H9 (cell line): Measurements from ENCODE around the gene FNIP1. TPM values are rescaled to one million over a fixed set of nuclear protein-coding genes. Genes with fewer than 3 reads are reported as not detected.

Source experiments
- DNase-seq: peaks from one replicate; pipeline ENCODE4 v3.0.0-alpha.2; 2017
- H2AFZ ChIP-seq: one replicate; pipeline ENCODE4 v1.6.1; 2013; ENCODE audit warnings: mild to moderate bottlenecking, low read length, control low read depth, moderate library complexity
- H2AK5ac ChIP-seq: 2 replicates; pipeline ENCODE4 v1.6.1; 2013; ENCODE audit warnings: low read length, control low read depth, mixed read lengths; ENCODE audit not compliant: insufficient read length
- H2BK120ac ChIP-seq: one replicate; pipeline ENCODE4 v1.6.1; 2013; ENCODE audit warnings: low read depth, mild to moderate bottlenecking, low read length, control low read depth, inconsistent platforms; ENCODE audit not compliant: poor library complexity, severe bottlenecking
- H2BK12ac ChIP-seq: 2 replicates; pipeline ENCODE4 v1.6.1; 2013; ENCODE audit warnings: low read length, control low read depth, mixed read lengths, low read depth; ENCODE audit not compliant: insufficient read length
- H2BK15ac ChIP-seq: 2 replicates; pipeline ENCODE4 v1.6.1; 2013; ENCODE audit warnings: low read depth, low read length, control low read depth
- H2BK20ac ChIP-seq: one replicate; pipeline ENCODE4 v1.6.1; 2013; ENCODE audit warnings: low read depth, mild to moderate bottlenecking, low read length, control low read depth, inconsistent platforms; ENCODE audit not compliant: poor library complexity, severe bottlenecking
- H2BK5ac ChIP-seq: 2 replicates; pipeline ENCODE4 v1.6.1; 2013; ENCODE audit warnings: low read length, control low read depth, mixed read lengths; ENCODE audit not compliant: insufficient read length
- H3K14ac ChIP-seq: 2 replicates; pipeline ENCODE4 v1.6.1; 2013; ENCODE audit warnings: low read length, control low read depth; ENCODE audit not compliant: insufficient read depth
- H3K18ac ChIP-seq: 2 replicates; pipeline ENCODE4 v1.6.1; 2013; ENCODE audit warnings: low read depth, mild to moderate bottlenecking, mixed read lengths, low read length, control low read depth; ENCODE audit not compliant: insufficient read length
- H3K23ac ChIP-seq: 2 replicates; pipeline ENCODE4 v1.6.1; 2013; ENCODE audit warnings: low read length, control low read depth, mixed read lengths, low read depth; ENCODE audit not compliant: insufficient read length
- H3K23me2 ChIP-seq: 2 replicates; pipeline ENCODE4 v1.6.1; 2013; ENCODE audit warnings: low read depth, mild to moderate bottlenecking, mixed read lengths, low read length, control low read depth; ENCODE audit not compliant: insufficient read length, poor library complexity, severe bottlenecking
- H3K27ac ChIP-seq: 2 replicates; pipeline ENCODE4 v1.5.1; 2013; ENCODE audit warnings: low read length, control low read depth, mixed read lengths, low read depth; ENCODE audit not compliant: insufficient read length
- H3K27me3 ChIP-seq: 2 replicates; pipeline ENCODE4 v1.6.1; 2013; ENCODE audit warnings: low read length, control low read depth, inconsistent platforms; ENCODE audit not compliant: insufficient read depth
- H3K4ac ChIP-seq: 2 replicates; pipeline ENCODE4 v1.6.1; 2013; ENCODE audit warnings: low read depth, mild to moderate bottlenecking, control low read depth, inconsistent platforms, low read length, moderate library complexity
- H3K4me1 ChIP-seq: 2 replicates; pipeline ENCODE4 v1.6.1; 2013; ENCODE audit warnings: low read length, control low read depth, inconsistent platforms; ENCODE audit not compliant: insufficient read depth
- H3K4me2 ChIP-seq: 2 replicates; pipeline ENCODE4 v1.6.1; 2013; ENCODE audit warnings: low read length, control low read depth, mixed read lengths; ENCODE audit not compliant: insufficient read length, insufficient read depth
- H3K56ac ChIP-seq: 2 replicates; pipeline ENCODE4 v1.6.1; 2013; ENCODE audit warnings: low read depth, mild to moderate bottlenecking, mixed read lengths, low read length, control low read depth; ENCODE audit not compliant: insufficient read length
- H3K79me1 ChIP-seq: 2 replicates; pipeline ENCODE4 v1.6.1; 2013; ENCODE audit warnings: low read depth, mild to moderate bottlenecking, moderate library complexity, low read length, control low read depth, inconsistent platforms; ENCODE audit not compliant: insufficient read depth, poor library complexity, severe bottlenecking
- H3K79me2 ChIP-seq: 2 replicates; pipeline ENCODE4 v1.6.1; 2013; ENCODE audit warnings: low read length, control low read depth, inconsistent platforms; ENCODE audit not compliant: insufficient read depth
- H3K9ac ChIP-seq: 2 replicates; pipeline ENCODE4 v1.6.1; 2013; ENCODE audit warnings: low read length, control low read depth, mixed read lengths; ENCODE audit not compliant: insufficient read length; ENCODE audit errors: extremely low read depth
- H3K9me3 ChIP-seq: one replicate; pipeline ENCODE4 v1.6.1; 2013; ENCODE audit warnings: low read depth, low read length, inconsistent platforms; ENCODE audit not compliant: control insufficient read depth
- H3T11ph ChIP-seq: one replicate; pipeline ENCODE4 v1.6.1; 2013; ENCODE audit warnings: mild to moderate bottlenecking, low read length, control low read depth, inconsistent platforms
- H4K20me1 ChIP-seq: one replicate; pipeline ENCODE4 v1.6.1; 2013; ENCODE audit not compliant: control insufficient read depth, insufficient read length, insufficient read depth
- H4K5ac ChIP-seq: 2 replicates; pipeline ENCODE4 v1.6.1; 2013; ENCODE audit warnings: low read depth, mild to moderate bottlenecking, mixed read lengths, low read length, control low read depth; ENCODE audit not compliant: insufficient read length
- H4K8ac ChIP-seq: replicated peaks from 2 replicates; pipeline ENCODE4 v1.6.1; 2013; ENCODE audit warnings: low read length, control low read depth, mixed read lengths, low read depth; ENCODE audit not compliant: insufficient read length
- H4K91ac ChIP-seq: 2 replicates; pipeline ENCODE4 v1.6.1; 2013; ENCODE audit warnings: low read depth, mild to moderate bottlenecking, moderate library complexity, mixed read lengths, low read length, control low read depth; ENCODE audit not compliant: insufficient read length
- H3K27ac Mint-ChIP-seq, 3 experiments: 2 replicates in 2 of 3; 3 replicates in 1 of 3; pipeline ENCODE4 v1.8.0; 2020 to 2021; ENCODE audit warnings: mixed read lengths in 3 of 3, mild to moderate bottlenecking in 1 of 3, moderate library complexity in 1 of 3
- H3K27me3 Mint-ChIP-seq: 2 replicates; pipeline ENCODE4 v1.8.0; 2021; ENCODE audit warnings: low read depth, mild to moderate bottlenecking, moderate library complexity, mixed read lengths
- H3K36me3 Mint-ChIP-seq, 3 experiments: 2 replicates in 2 of 3; 3 replicates in 1 of 3; pipeline ENCODE4 v1.8.0; 2020 to 2021; ENCODE audit warnings: low read depth in 3 of 3, mixed read lengths in 3 of 3; ENCODE audit not compliant: insufficient read depth in 1 of 3
- H3K4me1 Mint-ChIP-seq, 2 experiments: 2 replicates each; pipeline ENCODE4 v1.8.0; 2020; ENCODE audit warnings: mixed read lengths in 2 of 2
- H3K4me3 Mint-ChIP-seq, 2 experiments: 2 replicates in 1 of 2; 3 replicates in 1 of 2; pipeline ENCODE4 v1.8.0; 2020 to 2021; ENCODE audit warnings: mild to moderate bottlenecking in 2 of 2, mixed read lengths in 2 of 2, moderate library complexity in 1 of 2
- H3K9me3 Mint-ChIP-seq, 2 experiments: 2 replicates in 1 of 2; 3 replicates in 1 of 2; pipeline ENCODE4 v1.8.0; 2020; ENCODE audit warnings: mild to moderate bottlenecking in 2 of 2, mixed read lengths in 2 of 2, moderate library complexity in 1 of 2
- WGBS: extraction: QIAGEN DNeasy Blood & Tissue Kit; methylation state at CpG from one replicate; pipeline ENCODE4 v1.1.7; 2013; ENCODE audit warnings: missing lambda C conversion rate, low lambda C conversion rate, mixed read lengths; ENCODE audit not compliant: insufficient read length; ENCODE audit errors: extremely low coverage; 5-methylcytosine and 5-hydroxymethylcytosine counted together
- total RNA-seq: library from RNA; stranded (reverse); gene quantifications from 2 replicates; pipeline ENCODE4 v1.2.1, GENCODE V29; 2021
- TF ChIP-seq, protein P1 (sequence below): fragments of 200-600 bp; sonication (generic); conservative IDR thresholded peaks from 3 replicates; pipeline ENCODE4 v1.8.0; 2021; ENCODE audit warnings: antibody characterized with exemption, mild to moderate bottlenecking

FNIP1 gene
- total RNA-seq, 1 experiment from 2014 or later = 13.4 TPM

DNA sequence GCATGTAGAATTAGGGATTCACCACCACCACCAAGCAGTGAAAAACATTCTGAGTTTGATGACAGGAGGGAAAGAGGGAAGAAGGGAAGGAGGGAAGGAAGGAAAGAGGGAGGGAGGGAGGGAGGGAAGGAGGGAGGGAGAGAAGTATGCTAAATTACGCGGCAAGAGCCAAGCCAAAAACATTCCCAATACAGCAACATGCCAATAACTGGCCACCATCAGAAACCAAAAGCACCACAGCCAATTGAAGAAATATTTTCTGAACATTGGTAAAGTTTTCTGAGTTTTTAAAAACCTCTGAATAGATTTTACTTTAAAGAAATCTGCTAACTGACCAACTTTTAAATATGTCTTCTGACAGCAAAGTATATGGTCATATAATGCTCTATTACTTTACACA, 36.0 kb downstream of the FNIP1 start:
- no CpG with 5 or more reads among the region's 2 CpGs for WGBS

More for the DNA sequence above, 36.0 kb downstream of the FNIP1 start:
- H2BK20ac ChIP-seq = no peak overlapping the region
- no peak for DNase-seq
- no peak overlapping the region for H3K23ac ChIP-seq
- no peak overlapping the region for H3K4me2 ChIP-seq
- no peak overlapping the region for H2BK120ac ChIP-seq
- H4K20me1 ChIP-seq = no peaks in the 10 kb centered on the region
- no peak overlapping the region for H2BK12ac ChIP-seq
- H3K4ac ChIP-seq = no peak overlapping the region
- H4K91ac ChIP-seq = no peak overlapping the region
- H2BK15ac ChIP-seq = no peak overlapping the region
- no peak overlapping the region for H4K8ac ChIP-seq
- H3K56ac ChIP-seq = no peak overlapping the region
- no peak overlapping the region for H3K14ac ChIP-seq
- no peaks in the 10 kb centered on the region for H3K27me3 ChIP-seq
- H3K18ac ChIP-seq = no peak overlapping the region
- no peak overlapping the region for H3T11ph ChIP-seq
- Mint-ChIP-seq H3K4me3 (no peak overlapping the region), H3K27ac (no peak overlapping the region), H3K4me1 (peaks cover 5 to 7% of the 10 kb centered on the region in 2 experiments; a peak in 3 of 4 replicates), H3K27me3 (no peaks in the 10 kb centered on the region), H3K9me3 (peaks cover 0 to 8% of the 10 kb centered on the region in 2 experiments; a peak in 3 of 5 replicates), H3K36me3 (peaks cover 8 to 11% (median 10%) of the 10 kb centered on the region in 3 experiments; a peak in 6 of 7 replicates)
- H3K4me1 ChIP-seq = no peaks in the 10 kb centered on the region
- TF ChIP-seq, protein P1, sequence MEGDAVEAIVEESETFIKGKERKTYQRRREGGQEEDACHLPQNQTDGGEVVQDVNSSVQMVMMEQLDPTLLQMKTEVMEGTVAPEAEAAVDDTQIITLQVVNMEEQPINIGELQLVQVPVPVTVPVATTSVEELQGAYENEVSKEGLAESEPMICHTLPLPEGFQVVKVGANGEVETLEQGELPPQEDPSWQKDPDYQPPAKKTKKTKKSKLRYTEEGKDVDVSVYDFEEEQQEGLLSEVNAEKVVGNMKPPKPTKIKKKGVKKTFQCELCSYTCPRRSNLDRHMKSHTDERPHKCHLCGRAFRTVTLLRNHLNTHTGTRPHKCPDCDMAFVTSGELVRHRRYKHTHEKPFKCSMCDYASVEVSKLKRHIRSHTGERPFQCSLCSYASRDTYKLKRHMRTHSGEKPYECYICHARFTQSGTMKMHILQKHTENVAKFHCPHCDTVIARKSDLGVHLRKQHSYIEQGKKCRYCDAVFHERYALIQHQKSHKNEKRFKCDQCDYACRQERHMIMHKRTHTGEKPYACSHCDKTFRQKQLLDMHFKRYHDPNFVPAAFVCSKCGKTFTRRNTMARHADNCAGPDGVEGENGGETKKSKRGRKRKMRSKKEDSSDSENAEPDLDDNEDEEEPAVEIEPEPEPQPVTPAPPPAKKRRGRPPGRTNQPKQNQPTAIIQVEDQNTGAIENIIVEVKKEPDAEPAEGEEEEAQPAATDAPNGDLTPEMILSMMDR = no peak
- peaks cover 9% of the 10 kb centered on the region; the same call in 1 of the 2 replicates for H3K79me2 ChIP-seq
- H2AK5ac ChIP-seq = no peak overlapping the region
- H3K9ac ChIP-seq = no peak overlapping the region
- no peak overlapping the region for H4K5ac ChIP-seq
- peaks cover 11% of the 10 kb centered on the region for H3K79me1 ChIP-seq
- H3K23me2 ChIP-seq = no peaks in the 10 kb centered on the region
- H3K9me3 ChIP-seq = no peaks in the 10 kb centered on the region
- no peak overlapping the region for H2BK5ac ChIP-seq
- no peak overlapping the region for H3K27ac ChIP-seq
- H2AFZ ChIP-seq = no peak overlapping the region
